HG03558 (cell line): ENCODE data around the gene NFIA.
"Not testable (repeated sequence)": the region's sequence is repeated elsewhere in the genome, so short reads cannot be mapped to it uniquely, and the experiment has no call there.

ENCODE experiments used
- ATAC-seq: cut with Tn5 transposase; IDR thresholded peaks from one replicate; pipeline ENCODE4 v1.9.1; 2021; ENCODE audit warnings: moderate number of reproducible peaks; ENCODE audit not compliant: unreplicated experiment; ENCODE audit errors: extremely low read depth

NFIA gene

GRCh38 chr1:61056573-61057439 lies 25.6 kb upstream of the NFIA start:
- ATAC-seq: no peak

- ATAC-seq: no peak
Measured at GRCh38 chr1:61058483-61059245, 23.7 kb upstream of the NFIA start.

- ATAC-seq: not testable (repeated sequence)
Measured at GRCh38 chr1:61061601-61062000, 20.8 kb upstream of the NFIA start.

GRCh38 chr1:61064673-61065072 lies 17.7 kb upstream of the NFIA start:
- no peak for ATAC-seq

GRCh38 chr1:61067446-61068019 lies 14.8 kb upstream of the NFIA start:
- no peak for ATAC-seq

- no peak for ATAC-seq
Measured at GRCh38 chr1:61070054-61070453, 12.3 kb upstream of the NFIA start.

- ATAC-seq: no peak
Measured at GRCh38 chr1:61071205-61072130, 10.9 kb upstream of the NFIA start.

- ATAC-seq: no peak
Measured at GRCh38 chr1:61073871-61074270, 8.5 kb upstream of the NFIA start.

- not testable (repeated sequence) for ATAC-seq
Measured at GRCh38 chr1:61075833-61076232, 6.5 kb upstream of the NFIA start.

GRCh38 chr1:61076728-61077675 lies 5.4 kb upstream of the NFIA start:
- peak; percentile 60 for ATAC-seq

GRCh38 chr1:61077676-61078541 lies 4.5 kb upstream of the NFIA start:
- ATAC-seq: peak; percentile 51

- ATAC-seq: no peak
Measured at GRCh38 chr1:61078618-61079295, 3.6 kb upstream of the NFIA start.

GRCh38 chr1:61079296-61079897 lies 3.0 kb upstream of the NFIA start:
- no peak for ATAC-seq

- no peak for ATAC-seq
Measured at GRCh38 chr1:61079898-61080336, 2.4 kb upstream of the NFIA start.

- ATAC-seq: no peak
Measured at GRCh38 chr1:61080413-61081143, 1.8 kb upstream of the NFIA start.

- ATAC-seq: no peak
Measured at GRCh38 chr1:61081144-61081685, 1.1 kb upstream of the NFIA start.
